OCI-LY3 (cell line): ENCODE results near the gene EDN2.

Source experiments
- H2AFZ ChIP-seq: fragments of 200-600, 300-600 bp; shearing (Covaris generic); 2 replicates; pipeline ENCODE4 v1.6.0; 2014; ENCODE audit warnings: antibody characterized with exemption, low read depth, low read length
- H3K27ac ChIP-seq: fragments of 200-600, 300-600 bp; sonication (generic); 2 replicates; pipeline ENCODE4 v1.5.1; 2014; ENCODE audit warnings: mild to moderate bottlenecking, low read length, moderate library complexity, mixed read lengths
- H3K27me3 ChIP-seq: fragments of 200-600, 300-600 bp; sonication (generic); 2 replicates; pipeline ENCODE4 v1.6.1; 2014; ENCODE audit warnings: low read depth, low read length, mixed read lengths
- H3K36me3 ChIP-seq: fragments of 200-600, 300-600 bp; sonication (generic); replicated peaks from 2 replicates; pipeline ENCODE3; 2014; ENCODE audit warnings: low read depth, low read length, mixed read lengths
- H3K4me1 ChIP-seq: fragments of 300-600, 200-600 bp; sonication (generic); 2 replicates; pipeline ENCODE4 v1.6.1; 2014; ENCODE audit warnings: low read length, mixed read lengths
- H3K4me2 ChIP-seq: fragments of 200-600, 300-600 bp; sonication (generic); 2 replicates; pipeline ENCODE4 v1.6.1; 2014; ENCODE audit warnings: low read length, mixed read lengths
- H3K4me3 ChIP-seq: fragments of 300-600, 200-600 bp; sonication (generic); 2 replicates; pipeline ENCODE4 v1.5.1; 2014; ENCODE audit warnings: antibody characterized with exemption, mild to moderate bottlenecking, low read length, moderate library complexity
- H3K79me2 ChIP-seq: fragments of 300-600, 200-600 bp; shearing (Covaris generic); 2 replicates; pipeline ENCODE4 v1.6.1; 2014; ENCODE audit warnings: mild to moderate bottlenecking, low read length, mixed read lengths
- H3K9ac ChIP-seq: fragments of 300-600, 200-600 bp; shearing (Covaris generic); 2 replicates; pipeline ENCODE4 v1.6.0; 2014; ENCODE audit warnings: mild to moderate bottlenecking, low read length, moderate library complexity
- H3K9me3 ChIP-seq: fragments of 200-600, 300-600 bp; shearing (Covaris generic); 2 replicates; pipeline ENCODE4 v1.6.1; 2014; ENCODE audit warnings: low read length, mixed read lengths; ENCODE audit not compliant: insufficient read depth
- H4K20me1 ChIP-seq: fragments of 200-600, 300-600 bp; sonication (generic); 2 replicates; pipeline ENCODE4 v1.6.1; 2016; ENCODE audit warnings: low read length, mixed read lengths; ENCODE audit not compliant: insufficient read depth
- CTCF ChIP-seq: fragments of 200-600, 300-600 bp; sonication (generic); IDR thresholded peaks from 2 replicates; pipeline ENCODE4 v1.5.1; 2014; ENCODE audit warnings: antibody characterized with exemption, low read length, low read depth
- EZH2phosphoT487 ChIP-seq: fragments of 200-600 bp; shearing (Covaris generic); IDR thresholded peaks from 2 replicates; pipeline ENCODE4 v1.6.1; 2018; ENCODE audit warnings: antibody characterized with exemption, mixed run types, low read depth

Gene EDN2

DNA sequence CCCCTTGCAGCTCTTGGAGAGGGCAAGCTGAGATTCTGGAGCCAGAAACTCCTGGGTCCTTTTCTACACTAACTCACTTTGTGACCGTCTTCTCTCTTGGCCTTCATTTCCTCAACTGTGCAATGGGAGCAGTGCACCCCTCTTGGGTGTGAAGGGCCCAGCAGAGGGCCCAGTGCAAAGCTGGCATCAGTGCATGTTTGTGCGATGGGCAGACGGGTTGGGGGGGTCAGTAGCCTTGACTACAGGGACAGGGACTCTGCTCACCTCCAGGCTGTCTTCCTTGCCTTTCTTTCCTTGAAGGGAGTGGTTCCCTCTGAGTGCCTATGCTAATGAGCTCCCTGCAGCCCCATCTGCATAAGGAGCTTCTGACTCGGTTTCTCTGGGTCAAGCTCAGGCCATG, 51.0 kb downstream of the EDN2 start:
- no peak overlapping the region for H3K9ac ChIP-seq
- no peak overlapping the region for H3K4me3 ChIP-seq
- H2AFZ ChIP-seq, result no peak overlapping the region
- H3K4me2 ChIP-seq, result no peak overlapping the region
- no peaks in the 10 kb centered on the region for H3K79me2 ChIP-seq
- H3K9me3 ChIP-seq, result no peaks in the 10 kb centered on the region
- peaks cover 30% of the 10 kb centered on the region for H3K27me3 ChIP-seq
- no peaks in the 10 kb centered on the region for H3K4me1 ChIP-seq
- H3K36me3 ChIP-seq, result no peaks in the 10 kb centered on the region
- H4K20me1 ChIP-seq, result no peaks in the 10 kb centered on the region
- H3K27ac ChIP-seq, result no peak overlapping the region
- TF ChIP-seq EZH2phosphoT487 (no peak), CTCF (no peak)

DNA sequence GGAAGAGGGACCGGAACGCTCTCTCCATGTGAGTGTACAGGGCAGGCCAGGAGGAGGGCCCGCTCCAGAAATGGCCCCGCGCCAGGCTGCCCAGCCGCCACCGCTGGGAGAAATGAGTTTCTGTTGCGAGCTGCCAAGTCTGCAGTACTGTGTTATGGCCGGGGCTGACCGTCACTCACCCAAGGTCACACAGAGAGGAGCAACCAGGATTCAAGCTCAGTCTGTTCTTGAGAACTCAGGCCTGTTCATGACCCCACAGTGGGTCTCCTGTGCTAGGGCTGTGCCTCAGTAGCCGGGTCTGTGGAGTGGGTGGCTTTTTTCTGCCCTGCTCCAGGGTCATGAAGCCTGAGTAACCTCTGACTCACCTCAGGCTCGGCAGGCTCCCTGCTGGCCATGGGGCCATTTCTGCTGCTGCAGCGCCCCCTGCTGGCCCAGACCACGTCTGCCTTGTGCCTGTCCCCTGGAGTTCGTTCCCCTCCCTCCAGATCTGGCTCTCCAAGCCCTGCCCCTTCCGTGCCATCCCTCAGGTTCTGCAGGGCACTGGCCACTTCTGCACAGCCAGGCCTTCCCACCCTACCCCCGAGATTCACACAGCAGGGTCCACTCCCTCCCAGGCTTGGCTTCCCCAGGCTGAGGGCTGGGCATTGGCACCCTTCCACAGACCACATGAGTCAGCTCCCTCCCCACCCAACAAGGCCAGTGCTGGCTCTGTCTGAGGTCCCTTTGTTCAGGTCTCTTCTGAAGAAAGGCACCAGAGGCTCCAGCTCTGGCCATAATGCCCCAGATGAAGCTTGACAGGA, 51.8 kb downstream of the EDN2 start:
- no peak overlapping the region for H3K4me3 ChIP-seq
- H3K27ac ChIP-seq, result no peak overlapping the region
- H3K9ac ChIP-seq, result no peak overlapping the region
- H3K4me1 ChIP-seq, result no peaks in the 10 kb centered on the region
- no peaks in the 10 kb centered on the region for H3K9me3 ChIP-seq
- H4K20me1 ChIP-seq, result no peaks in the 10 kb centered on the region
- TF ChIP-seq CTCF (peak; percentile 71), EZH2phosphoT487 (no peak)
- peaks cover 26% of the 10 kb centered on the region for H3K27me3 ChIP-seq
- H3K4me2 ChIP-seq, result peak overlapping the region; percentile 11; the same call in 1 of the 2 replicates
- no peak overlapping the region for H2AFZ ChIP-seq
- no peaks in the 10 kb centered on the region for H3K79me2 ChIP-seq
- H3K36me3 ChIP-seq, result no peaks in the 10 kb centered on the region

- H3K79me2 ChIP-seq, result no peaks in the 10 kb centered on the region
- no peaks in the 10 kb centered on the region for H4K20me1 ChIP-seq
- H2AFZ ChIP-seq, result no peak overlapping the region
- no peak overlapping the region for H3K9ac ChIP-seq
- TF ChIP-seq EZH2phosphoT487 (no peak), CTCF (no peak)
- no peak overlapping the region for H3K27ac ChIP-seq
- no peak overlapping the region for H3K4me3 ChIP-seq
- no peak overlapping the region for H3K4me2 ChIP-seq
- no peaks in the 10 kb centered on the region for H3K36me3 ChIP-seq
- no peaks in the 10 kb centered on the region for H3K4me1 ChIP-seq
- no peaks in the 10 kb centered on the region for H3K9me3 ChIP-seq
- peaks cover 20% of the 10 kb centered on the region for H3K27me3 ChIP-seq
Measured at GRCh38 chr1:41431490-41432350, 52.8 kb downstream of the EDN2 start.

GRCh38 chr1:41430582-41430981, 53.9 kb downstream of the EDN2 start:
- no peaks in the 10 kb centered on the region for H4K20me1 ChIP-seq
- H3K79me2 ChIP-seq, result no peaks in the 10 kb centered on the region
- no peaks in the 10 kb centered on the region for H3K36me3 ChIP-seq
- no peak overlapping the region for H3K4me2 ChIP-seq
- no peak overlapping the region for H3K4me3 ChIP-seq
- no peak overlapping the region for H3K9ac ChIP-seq
- H3K27me3 ChIP-seq, result 0 out of 2 replicates have a peak, but pooled peaks cover 9% of the 10 kb centered on the region
- TF ChIP-seq CTCF (no peak), EZH2phosphoT487 (no peak)
- no peak overlapping the region for H3K27ac ChIP-seq
- no peaks in the 10 kb centered on the region for H3K9me3 ChIP-seq
- no peaks in the 10 kb centered on the region for H3K4me1 ChIP-seq
- H2AFZ ChIP-seq, result no peak overlapping the region
